ENCODE measurements around the gene PLA2G2F.
A peak's percentile ranks its signal among the peaks of the same experiment; 100 is the strongest.

The PLA2G2F gene

GRCh38 chr1:20115479-20115878, 23.6 kb upstream of the PLA2G2F start:
- no peak overlapping the region for H3K27ac ChIP-seq
- no peaks in the 10 kb centered on the region for H3K9me3 ChIP-seq (ENCODE audit: severe bottlenecking)
- no peak for DNase-seq
- no peaks in the 10 kb centered on the region for H3K27me3 ChIP-seq (ENCODE audit: insufficient read depth, low read depth, severe bottlenecking)
- H3K36me3 ChIP-seq = no peaks in the 10 kb centered on the region
- 0 out of 2 replicates have a peak, but pooled peaks have one; percentile 28 for TF ChIP-seq CTCF (IDR thresholded peaks at IDR 0.05; ENCODE audit: low read depth, low read length)
- H3K4me3 ChIP-seq (ENCODE audit: low read depth, low read length) = no peak overlapping the region

- no peaks in the 10 kb centered on the region for H3K9me3 ChIP-seq (ENCODE audit: severe bottlenecking)
- no peak overlapping the region for H3K4me3 ChIP-seq (ENCODE audit: low read depth, low read length)
- no peak for TF ChIP-seq CTCF (IDR thresholded peaks at IDR 0.05; ENCODE audit: low read depth, low read length)
- H3K27me3 ChIP-seq (ENCODE audit: insufficient read depth, low read depth, severe bottlenecking) = no peaks in the 10 kb centered on the region
- DNase-seq = no peak
- H3K36me3 ChIP-seq = no peaks in the 10 kb centered on the region
- H3K27ac ChIP-seq = no peak overlapping the region
These were observed 23.2 kb upstream of the PLA2G2F start for GRCh38 chr1:20115916-20116315.

GRCh38 chr1:20117236-20117635, 21.9 kb upstream of the PLA2G2F start:
- Histone ChIP-seq H3K9me3 (ENCODE audit: severe bottlenecking) (no peaks in the 10 kb centered on the region), H3K36me3 (no peaks in the 10 kb centered on the region), H3K4me3 (ENCODE audit: low read depth, low read length) (no peak overlapping the region), H3K27ac (no peak overlapping the region), H3K27me3 (ENCODE audit: insufficient read depth, low read depth, severe bottlenecking) (no peaks in the 10 kb centered on the region)
- TF ChIP-seq CTCF (IDR thresholded peaks at IDR 0.05; ENCODE audit: low read depth, low read length) = no peak
- no peak for DNase-seq

- no peaks in the 10 kb centered on the region for H3K9me3 ChIP-seq (ENCODE audit: severe bottlenecking)
- no peak within 1 kb of the TSS for H3K27ac ChIP-seq
- no peak within 1 kb of the TSS for H3K4me3 ChIP-seq (ENCODE audit: low read depth, low read length)
- H3K36me3 ChIP-seq = no peaks in the 10 kb centered on the region
- no peak for DNase-seq
- no peak for TF ChIP-seq CTCF (IDR thresholded peaks at IDR 0.05; ENCODE audit: low read depth, low read length)
- no peaks in the 10 kb centered on the region for H3K27me3 ChIP-seq (ENCODE audit: insufficient read depth, low read depth, severe bottlenecking)
These were observed 19.8 kb upstream of the PLA2G2F start, which contains the start of gene PLA2G2D for GRCh38 chr1:20119347-20119746. PLA2G2D (minus strand) TSS chr1:20119536; CDS start chr1:20119498, 38 bp downstream.

- Histone ChIP-seq H3K27me3 (ENCODE audit: insufficient read depth, low read depth, severe bottlenecking) (no peaks in the 10 kb centered on the region), H3K36me3 (no peaks in the 10 kb centered on the region), H3K9me3 (ENCODE audit: severe bottlenecking) (no peaks in the 10 kb centered on the region), H3K27ac (no peak overlapping the region), H3K4me3 (ENCODE audit: low read depth, low read length) (no peak overlapping the region)
- TF ChIP-seq CTCF (IDR thresholded peaks at IDR 0.05; ENCODE audit: low read depth, low read length) = no peak
- no peak for DNase-seq
These were observed 18.3 kb upstream of the PLA2G2F start for GRCh38 chr1:20120796-20121195.

- TF ChIP-seq CTCF (IDR thresholded peaks at IDR 0.05; ENCODE audit: low read depth, low read length) = no peak
These were observed 15.2 kb upstream of the PLA2G2F start for GRCh38 chr1:20123722-20124455.

More at GRCh38 chr1:20123722-20124455, 15.2 kb upstream of the PLA2G2F start:
- DNase-seq = no peak
- Histone ChIP-seq H3K9me3 (ENCODE audit: severe bottlenecking) (no peaks in the 10 kb centered on the region), H3K27ac (no peak overlapping the region), H3K36me3 (no peaks in the 10 kb centered on the region), H3K4me3 (ENCODE audit: low read depth, low read length) (no peak overlapping the region), H3K27me3 (ENCODE audit: insufficient read depth, low read depth, severe bottlenecking) (no peaks in the 10 kb centered on the region)

All from WERI-Rb-1 (cell line).